HG03575 (cell line): Measurements from ENCODE around the gene HTT.

Source experiments
- ATAC-seq: cut with Tn5 transposase; IDR thresholded peaks from one replicate; pipeline ENCODE4 v1.9.1; 2021; ENCODE audit not compliant: unreplicated experiment, insufficient number of reproducible peaks, low FRiP score; ENCODE audit errors: extremely low read depth

HTT gene

DNA sequence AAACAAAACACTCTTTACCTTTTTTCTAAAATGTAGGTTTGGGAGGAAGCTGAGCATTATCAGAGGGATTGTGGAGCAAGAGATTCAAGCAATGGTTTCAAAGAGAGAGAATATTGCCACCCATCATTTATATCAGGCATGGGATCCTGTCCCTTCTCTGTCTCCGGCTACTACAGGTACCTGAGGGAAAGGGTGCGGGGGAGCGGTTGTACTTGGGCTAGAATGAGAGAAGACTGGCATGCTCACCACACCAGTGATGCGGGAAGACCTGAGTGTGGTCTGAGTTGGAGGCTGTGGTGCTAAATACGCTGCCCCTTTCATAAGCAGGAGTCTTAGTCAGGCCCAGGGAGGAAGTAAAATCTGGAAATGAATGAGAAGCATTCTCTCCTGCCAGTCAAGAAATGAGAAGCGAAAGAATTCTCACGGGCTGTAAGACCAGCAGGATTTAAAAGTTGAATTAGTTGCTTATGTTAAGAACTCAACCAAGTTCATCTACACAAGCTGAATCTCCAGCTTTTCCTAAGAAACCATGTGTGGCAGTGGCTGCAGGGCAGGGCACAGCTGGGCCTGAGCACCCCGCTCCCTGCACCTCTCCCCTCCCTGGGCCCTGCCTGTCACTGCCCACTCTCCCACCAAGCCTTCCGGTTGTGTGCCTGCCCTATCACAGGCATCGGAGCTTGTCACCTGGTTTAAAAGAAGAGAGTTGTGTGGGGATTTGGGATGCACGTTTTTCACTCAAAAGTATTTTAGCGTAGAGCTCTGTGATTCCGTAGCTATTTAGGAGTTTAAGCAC is 149.7 kb downstream of the HTT start:
- no peak for ATAC-seq

DNA sequence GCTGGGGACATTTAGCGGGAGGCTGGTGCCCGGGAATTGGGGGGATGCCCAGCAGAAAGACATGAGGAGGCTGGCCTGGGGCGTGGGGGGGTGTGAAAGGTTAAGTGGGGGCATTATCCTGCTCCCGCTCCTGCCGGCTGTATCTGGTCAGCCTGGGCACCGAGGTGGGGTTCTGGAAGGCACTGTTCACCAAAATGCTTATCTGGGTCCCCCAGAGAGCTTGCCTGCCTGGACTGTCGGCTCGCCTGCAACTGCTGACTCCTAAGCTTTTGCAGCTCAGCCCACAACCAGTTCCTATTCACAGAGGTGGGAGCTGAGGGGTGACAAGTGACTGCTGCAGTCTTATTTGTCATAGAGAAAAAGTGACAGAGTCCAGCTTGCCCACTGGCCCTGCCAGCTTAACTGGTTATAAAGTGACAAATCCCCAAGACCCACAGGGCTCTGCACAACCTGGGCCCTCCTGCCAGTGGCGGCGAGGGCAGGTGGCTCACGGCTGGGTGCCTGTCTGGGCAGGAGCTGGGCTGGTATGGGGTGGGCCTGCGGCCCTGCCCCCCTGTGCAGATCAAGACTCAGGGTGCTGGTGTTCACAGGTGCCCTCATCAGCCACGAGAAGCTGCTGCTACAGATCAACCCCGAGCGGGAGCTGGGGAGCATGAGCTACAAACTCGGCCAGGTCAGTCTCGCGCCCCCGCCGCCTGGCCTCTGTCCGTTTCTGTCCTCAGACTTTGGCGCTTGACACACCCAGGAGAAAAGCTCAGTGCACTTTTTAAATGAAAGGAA is 150.8 kb downstream of the HTT start:
- ATAC-seq: no peak

DNA sequence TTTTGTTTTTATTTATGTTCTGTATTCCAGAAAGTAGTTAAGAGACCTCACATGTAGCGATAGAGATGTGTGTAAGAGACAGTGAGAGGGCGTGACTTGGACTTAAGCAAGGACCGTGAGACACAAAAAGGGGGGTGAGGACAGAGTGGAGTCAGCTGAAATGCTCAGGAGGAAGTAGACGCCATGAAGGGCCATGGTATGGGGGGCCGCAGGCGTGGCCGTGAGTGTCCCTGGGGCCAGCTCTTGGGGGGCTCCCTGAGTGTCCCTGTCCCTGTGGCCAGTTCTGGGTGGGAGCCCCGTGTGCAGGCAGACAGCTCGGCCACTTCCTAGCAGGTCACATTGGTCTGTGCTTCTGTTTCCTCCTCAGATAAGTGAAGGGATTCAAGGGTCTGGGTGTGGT is 151.5 kb downstream of the HTT start:
- ATAC-seq: no peak

DNA sequence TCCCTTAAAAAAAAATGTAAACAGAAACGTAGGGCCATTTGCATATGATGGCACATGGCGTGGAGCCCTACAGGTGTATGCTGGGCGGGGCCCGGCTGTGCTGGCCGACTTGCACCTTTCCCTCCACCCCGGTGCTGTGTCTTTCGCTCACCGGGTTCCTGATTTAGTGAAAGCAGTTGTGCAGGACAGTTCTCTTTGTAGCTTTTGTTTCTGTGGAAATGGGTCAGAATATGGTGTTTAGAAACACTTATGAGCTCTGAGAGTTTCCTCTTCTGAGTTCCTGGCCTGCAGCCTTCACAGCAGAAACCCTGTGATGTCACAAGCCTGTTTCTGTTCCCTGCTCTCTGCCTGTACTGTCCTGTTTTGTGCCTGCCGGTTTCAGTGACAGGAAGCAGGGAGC is 152.0 kb downstream of the HTT start:
- ATAC-seq: no peak

DNA sequence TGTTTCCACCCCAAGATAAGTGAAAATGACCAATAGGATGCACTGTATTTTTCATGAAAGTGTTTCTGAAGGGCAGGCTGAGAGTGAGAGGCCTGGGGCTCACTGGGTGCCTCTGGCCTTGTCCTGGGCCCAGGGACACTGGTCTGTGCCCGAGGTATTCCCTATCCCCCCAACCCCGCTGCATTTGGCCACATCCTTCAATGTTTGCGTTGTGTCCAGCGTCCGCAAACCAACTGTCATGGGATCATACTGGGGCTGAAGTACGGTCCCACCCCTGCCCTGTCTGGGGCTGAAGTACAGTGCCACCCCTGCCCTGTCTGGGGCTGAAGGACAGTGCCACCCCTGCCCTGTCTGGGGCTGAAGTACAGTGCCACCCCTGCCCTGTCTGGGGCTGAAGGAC is 152.5 kb downstream of the HTT start:
- ATAC-seq: no peak

DNA sequence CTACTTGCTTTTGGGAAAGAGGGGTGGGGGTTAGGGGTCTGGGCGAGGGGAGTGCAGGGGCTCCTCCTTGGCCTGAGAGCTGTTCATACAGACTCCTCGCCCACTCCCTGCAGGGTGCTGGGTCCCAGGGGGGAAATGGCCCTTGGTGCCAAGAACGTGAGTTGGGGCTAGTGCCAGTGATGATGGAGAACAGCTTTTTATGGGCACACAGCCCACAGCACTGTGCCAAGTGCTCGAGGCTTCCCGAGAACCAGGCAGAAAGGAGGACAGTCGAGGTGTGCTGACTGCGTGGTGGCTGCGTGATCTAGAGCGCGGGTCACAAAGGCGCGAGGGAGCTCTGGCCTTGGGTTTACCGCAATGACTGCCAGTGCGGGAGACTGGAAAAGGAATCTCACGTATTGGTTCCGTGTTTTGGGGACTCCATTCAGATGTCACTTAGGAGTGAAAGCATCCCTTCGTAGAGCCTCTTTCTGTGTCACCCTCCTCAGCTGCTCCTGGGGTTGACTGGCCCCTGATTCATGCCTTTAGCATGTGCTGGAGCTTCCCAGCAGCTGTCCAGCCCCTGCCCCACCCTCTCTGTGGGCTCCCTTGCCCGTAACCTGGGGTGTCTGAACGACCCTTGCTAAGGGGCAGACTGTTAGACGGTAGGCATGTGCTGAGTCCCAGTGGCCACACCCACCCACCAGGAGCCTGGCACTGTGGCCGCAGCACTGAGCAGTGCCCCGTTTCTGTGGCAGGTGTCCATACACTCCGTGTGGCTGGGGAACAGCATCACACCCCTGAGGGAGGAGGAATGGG is 153.6 kb downstream of the HTT start:
- ATAC-seq: no peak

DNA sequence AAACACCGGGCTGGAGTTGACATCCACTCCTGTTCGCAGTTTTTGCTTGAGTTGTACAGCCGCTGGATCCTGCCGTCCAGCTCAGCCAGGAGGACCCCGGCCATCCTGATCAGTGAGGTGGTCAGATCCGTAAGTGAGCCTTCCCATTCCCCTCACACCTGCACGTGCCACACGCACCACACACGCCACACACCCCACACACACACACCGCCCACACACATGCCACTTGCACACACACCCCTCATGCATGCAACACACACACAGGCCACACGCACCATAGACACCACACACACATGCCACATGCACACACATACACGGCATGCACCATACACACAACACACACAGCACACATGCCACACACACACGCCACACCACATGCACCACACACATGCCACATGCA is 154.4 kb downstream of the HTT start:
- no peak for ATAC-seq

DNA sequence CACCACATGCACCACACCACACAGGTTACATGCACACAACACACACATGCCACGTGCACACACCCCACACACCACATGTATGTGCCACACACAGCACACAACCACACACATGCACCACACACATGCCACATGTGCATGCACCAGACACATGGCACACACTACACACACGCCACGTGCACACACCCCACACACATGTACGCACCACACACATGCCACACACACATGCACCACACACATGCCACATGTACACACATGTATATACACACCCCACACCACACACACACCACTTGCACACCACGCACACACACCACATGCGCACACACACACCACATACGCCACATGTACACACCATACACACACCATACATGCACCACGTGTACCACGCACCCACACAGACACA is 154.8 kb downstream of the HTT start:
- ATAC-seq: no peak

DNA sequence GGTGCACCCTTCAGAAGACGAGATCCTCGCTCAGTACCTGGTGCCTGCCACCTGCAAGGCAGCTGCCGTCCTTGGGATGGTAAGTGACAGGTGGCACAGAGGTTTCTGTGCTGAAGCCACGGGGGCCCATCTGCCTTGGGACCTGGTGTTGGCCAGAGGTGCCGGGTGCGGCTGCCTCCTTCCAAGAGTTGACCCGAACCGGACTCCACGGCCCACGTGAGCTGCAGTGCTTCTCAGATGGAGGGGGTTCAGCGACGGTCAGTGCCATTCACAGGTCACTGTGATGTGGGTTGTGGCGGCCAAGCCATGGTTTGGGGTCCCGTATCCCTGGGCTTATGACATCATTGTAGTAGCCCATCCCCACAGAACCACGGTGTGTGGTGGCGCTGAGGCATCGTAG is 155.5 kb downstream of the HTT start:
- no peak for ATAC-seq

DNA sequence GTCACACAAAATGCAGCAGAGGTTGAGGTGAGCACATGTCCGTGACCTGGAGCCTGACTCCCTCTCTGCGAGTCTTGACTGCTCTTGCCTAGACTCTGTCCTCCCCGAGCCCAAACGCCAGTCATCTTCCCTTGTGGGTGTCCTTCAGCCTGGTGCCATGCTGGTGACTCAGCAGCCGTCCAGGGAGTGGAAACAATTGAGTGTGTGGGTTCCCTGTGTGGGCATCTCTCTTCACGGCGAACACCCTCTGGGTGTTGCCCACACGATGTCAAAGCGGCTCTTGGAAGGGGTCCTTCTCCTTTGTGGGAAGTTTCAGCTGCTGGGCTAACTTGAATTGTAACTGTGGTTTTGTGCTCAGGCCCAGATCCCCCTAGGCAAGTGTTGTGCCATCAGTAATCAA is 157.0 kb downstream of the HTT start:
- ATAC-seq: no peak

DNA sequence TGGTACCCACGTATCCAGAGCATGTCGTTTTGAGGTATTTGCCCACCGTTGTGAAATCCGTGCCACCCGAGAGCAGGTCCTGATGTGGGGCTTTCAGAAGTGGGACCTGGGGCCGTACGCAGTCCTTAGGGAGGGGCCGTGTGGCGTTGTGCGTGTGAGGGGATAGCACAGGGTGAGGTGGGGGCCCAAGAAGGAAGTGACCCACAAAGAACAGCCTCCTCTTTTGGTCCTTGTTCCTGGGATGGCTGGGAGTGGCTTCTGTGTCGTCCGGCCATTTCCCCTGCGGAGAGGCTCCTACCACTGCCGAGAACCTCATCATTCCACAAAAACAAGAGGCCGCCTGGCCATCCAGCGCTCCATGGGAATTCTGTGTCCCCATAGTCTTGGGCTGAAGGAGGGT is 157.5 kb downstream of the HTT start:
- no peak for ATAC-seq

DNA sequence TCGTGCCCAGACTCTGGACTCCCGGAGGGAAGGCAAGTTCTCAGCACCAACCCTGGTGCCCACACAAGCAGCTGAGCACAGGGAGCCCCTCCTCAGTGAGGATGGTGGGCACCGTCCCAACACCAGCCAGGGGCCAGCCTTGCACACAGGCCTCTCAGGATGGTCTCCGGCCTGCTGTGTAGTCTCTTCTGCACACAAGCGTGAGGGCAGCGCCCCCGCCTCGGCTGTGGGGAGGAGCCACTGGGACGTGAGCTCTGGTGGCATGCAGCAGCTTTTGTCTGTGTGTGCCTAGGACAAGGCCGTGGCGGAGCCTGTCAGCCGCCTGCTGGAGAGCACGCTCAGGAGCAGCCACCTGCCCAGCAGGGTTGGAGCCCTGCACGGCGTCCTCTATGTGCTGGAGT is 158.4 kb downstream of the HTT start:
- ATAC-seq: no peak

DNA sequence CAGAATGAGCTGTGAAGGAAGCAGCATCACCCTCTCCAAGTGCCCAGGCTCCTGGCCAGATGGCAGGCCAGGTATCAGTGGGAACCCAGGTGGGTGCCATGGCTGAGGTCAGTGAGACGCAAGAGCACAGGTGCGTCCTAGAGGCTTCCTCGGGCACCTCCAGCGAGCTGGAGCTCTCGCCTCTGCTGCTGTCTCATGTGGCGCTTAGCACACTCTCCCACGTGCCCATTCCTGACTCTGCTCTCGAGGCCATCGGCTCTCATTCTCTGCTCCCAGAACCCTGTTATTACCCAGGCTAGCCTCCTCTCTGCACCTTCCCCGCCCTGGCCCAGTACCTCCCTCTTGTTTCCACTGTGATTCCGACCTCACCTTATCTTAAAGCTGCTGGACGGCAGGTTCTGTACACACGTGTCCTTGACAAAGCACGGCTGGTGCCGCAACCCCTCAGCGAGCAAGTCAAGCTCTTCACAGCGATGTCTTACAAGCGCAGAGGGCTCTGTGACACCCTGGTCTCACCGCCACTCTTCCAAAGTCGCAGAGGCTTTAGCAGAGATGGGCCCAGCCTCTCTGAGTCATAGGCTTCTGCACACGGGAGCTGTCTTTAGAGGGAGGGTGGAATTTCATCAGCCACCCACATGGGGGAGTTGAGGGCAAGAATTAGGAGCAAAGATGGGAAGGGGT is 159.1 kb downstream of the HTT start:
- ATAC-seq: no peak

DNA sequence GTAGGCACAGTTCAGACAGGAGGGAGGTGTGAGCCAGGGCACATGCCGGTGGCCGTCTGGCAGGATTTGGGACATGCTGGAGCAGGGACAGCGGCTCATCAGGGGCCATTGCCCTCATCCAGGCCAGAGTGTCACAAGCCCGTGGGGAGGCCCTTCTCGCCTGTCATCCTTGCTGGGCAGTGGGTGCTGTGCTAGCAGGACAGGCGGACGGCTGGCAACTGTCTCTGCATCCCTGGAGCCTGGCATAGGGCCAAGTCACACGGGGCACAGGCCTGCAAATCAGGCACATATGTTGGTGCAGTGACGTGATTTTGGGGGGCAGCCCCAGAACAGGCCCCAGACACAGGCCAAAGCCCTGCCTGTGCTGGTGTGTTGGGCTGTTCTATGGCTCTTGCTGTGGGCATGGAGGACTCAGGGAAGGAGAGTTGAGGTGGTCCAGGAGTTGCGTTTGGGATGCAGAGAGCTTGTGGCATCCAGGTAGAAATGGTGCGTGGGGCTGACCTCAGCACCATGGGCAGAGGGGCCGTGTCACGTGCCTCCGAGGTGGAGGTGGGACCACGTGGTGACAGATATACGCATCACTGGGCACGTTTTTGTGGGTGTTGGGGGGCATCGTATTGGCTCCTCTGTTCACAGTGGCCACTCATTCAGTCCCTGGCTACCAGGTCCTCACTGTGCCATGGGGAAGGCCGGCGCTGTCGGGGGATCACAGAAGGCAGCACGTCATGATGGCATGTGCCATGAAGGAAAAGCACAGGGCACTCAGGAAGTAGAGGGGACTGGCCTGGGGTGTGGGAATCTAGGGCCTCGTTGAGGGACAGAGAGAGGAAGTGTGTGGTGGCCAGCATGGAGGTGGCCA is 159.9 kb downstream of the HTT start:
- no peak for ATAC-seq

DNA sequence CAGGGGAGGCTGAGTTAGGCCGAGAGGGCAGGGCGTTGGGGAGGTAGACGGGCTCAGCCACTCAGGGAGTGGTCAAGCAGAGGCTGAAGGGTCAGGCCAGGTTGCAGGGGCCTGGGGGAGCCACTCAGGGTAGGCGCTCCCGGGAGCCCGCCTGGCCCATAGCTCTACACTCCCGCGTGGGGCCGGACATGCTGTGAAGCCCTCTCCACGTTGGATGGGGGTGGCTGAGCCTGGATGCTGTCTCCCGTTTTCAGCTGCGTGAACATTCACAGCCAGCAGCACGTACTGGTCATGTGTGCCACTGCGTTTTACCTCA is 160.5 kb downstream of the HTT start:
- no peak for ATAC-seq

DNA sequence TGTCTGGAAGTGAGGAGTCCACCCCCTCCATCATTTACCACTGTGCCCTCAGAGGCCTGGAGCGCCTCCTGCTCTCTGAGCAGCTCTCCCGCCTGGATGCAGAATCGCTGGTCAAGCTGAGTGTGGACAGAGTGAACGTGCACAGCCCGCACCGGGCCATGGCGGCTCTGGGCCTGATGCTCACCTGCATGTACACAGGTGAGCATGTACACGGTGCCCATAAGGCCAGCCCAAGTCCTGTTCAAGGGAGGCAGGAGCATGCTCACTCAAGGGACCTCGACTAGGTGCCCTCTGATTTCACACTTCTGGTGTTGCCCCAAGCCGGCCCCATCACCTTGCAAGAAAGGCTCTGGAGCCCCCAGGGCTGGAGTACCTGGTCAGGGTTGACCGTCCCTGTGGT is 161.1 kb downstream of the HTT start:
- no peak for ATAC-seq

DNA sequence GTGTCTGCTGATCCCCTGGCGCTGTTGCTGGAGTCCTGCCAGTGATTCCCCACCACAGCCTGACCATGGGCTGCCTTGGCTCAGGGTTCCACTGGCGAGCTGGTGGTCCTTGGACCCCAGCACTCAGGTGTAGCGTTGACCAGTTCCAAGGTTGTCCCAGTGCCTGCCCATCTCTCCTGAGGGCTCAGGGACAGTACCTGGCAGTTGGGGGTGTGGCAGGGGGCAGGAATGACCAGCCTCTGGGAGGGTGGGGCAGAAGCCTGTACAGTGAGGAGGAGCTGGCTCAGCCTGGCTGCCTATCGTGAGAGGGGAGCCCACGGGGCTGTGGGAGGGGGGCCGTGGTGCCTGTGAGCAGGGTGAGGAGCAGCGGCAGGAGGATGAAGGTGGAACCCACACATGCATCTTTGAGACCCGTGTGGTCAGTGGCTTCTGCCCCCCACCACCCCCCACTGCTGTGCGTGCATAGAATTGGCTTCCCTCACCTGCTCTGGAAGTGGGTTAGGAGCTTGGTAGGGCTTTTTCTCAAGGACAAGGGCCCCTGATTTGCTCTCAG is 161.9 kb downstream of the HTT start:
- no peak for ATAC-seq

DNA sequence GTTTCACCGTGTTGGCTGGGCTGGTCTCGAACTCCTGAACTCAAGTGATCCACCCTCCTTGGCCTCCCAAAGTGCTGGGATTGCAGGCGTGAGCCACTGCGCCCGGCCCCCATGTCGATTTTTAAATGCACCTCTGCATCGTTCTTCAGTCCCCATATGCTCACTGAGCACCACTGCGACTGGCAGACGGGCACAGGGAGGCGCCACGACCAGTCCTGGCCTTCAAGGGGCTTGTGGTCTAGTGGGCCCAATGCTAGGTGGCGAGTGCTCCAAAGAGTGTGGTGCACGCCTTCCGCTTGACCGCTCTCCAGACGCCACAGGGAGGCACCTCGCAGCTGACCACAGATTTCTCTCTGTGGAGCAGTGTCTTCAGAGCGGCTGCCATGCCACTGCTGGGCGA is 162.8 kb downstream of the HTT start:
- no peak for ATAC-seq
